Subcutaneous abdominal adipose tissue (tissue), 5 donors: ENCODE measurements around the gene CD99.

Experiments
- H3K27ac ChIP-seq: one replicate; pipeline ENCODE4 v1.7.0; 2013; ENCODE audit warnings: low read depth, mild to moderate bottlenecking, inconsistent platforms, low read length, moderate library complexity
- H3K27me3 ChIP-seq, 5 donors: one replicate each; pipeline ENCODE4 v1.7.0; 2013; ENCODE audit warnings: low read length in 5 of 5, inconsistent platforms in 1 of 5; ENCODE audit not compliant: control insufficient read depth in 5 of 5, insufficient read depth in 4 of 5
- H3K36me3 ChIP-seq, 5 donors: one replicate each; pipeline ENCODE4 v1.7.0; 2013; ENCODE audit warnings: low read length in 5 of 5; ENCODE audit not compliant: control insufficient read depth in 5 of 5, insufficient read depth in 5 of 5
- H3K4me1 ChIP-seq, 5 donors: one replicate each; pipeline ENCODE4 v1.7.0; 2013; ENCODE audit warnings: low read length in 5 of 5, mild to moderate bottlenecking in 3 of 5, moderate library complexity in 1 of 5; ENCODE audit not compliant: control insufficient read depth in 5 of 5, insufficient read depth in 5 of 5
- H3K4me3 ChIP-seq, 5 donors: one replicate each; pipeline ENCODE4 v1.7.0; 2013; ENCODE audit warnings: low read length in 5 of 5, low read depth in 1 of 5
- H3K9ac ChIP-seq, 5 donors: one replicate each; pipeline ENCODE4 v1.7.0; 2013; ENCODE audit warnings: low read length in 5 of 5, mild to moderate bottlenecking in 4 of 5, moderate library complexity in 3 of 5
- H3K9me3 ChIP-seq, 5 donors: one replicate each; pipeline ENCODE4 v1.7.0; 2013; ENCODE audit warnings: low read length in 5 of 5; ENCODE audit not compliant: control insufficient read depth in 5 of 5
- donor health status: healthy.
- donor health status: healthy.
- donor health status: healthy.
- donor health status: healthy.
- donor health status: healthy.

CD99 gene

GRCh38 chrX:2781226-2781571, 90.1 kb downstream of the CD99 start:
- Histone ChIP-seq H3K4me1 (peaks cover 2 to 6% (median 5%) of the 10 kb centered on the region in 5 donors), H3K9me3 (no peaks in the 10 kb centered on the region), H3K9ac (no peak overlapping the region), H3K27me3 (peaks cover 0 to 2% (median 0%) of the 10 kb centered on the region in 5 donors), H3K4me3 (no peak overlapping the region), H3K27ac (no peak overlapping the region), H3K36me3 (no peaks in the 10 kb centered on the region)

DNA sequence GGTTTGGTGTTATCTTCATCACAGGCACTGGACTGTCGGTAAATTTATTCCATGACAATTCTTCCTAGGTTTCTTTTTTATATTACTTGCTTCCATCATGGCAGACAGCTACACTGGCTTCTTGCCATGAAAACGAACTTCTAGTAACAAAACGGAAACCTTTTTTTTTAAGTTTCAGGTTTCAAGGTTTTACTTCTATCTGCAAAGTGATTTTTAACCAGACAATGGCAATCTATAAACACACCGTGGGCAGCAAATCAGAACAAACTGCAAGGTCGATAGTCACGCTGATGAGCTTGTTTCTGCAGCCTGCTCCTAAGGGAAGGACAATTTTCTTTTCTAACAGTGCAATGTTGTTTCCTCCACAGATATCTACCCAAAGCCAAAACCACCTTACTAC, 90.6 kb downstream of the CD99 start:
- Histone ChIP-seq H3K9me3 (no peaks in the 10 kb centered on the region), H3K4me3 (no peak overlapping the region), H3K4me1 (peaks cover 2 to 6% (median 5%) of the 10 kb centered on the region in 5 donors), H3K27me3 (peaks cover 0 to 2% (median 0%) of the 10 kb centered on the region in 5 donors), H3K9ac (no peak overlapping the region), H3K27ac (no peak overlapping the region), H3K36me3 (no peaks in the 10 kb centered on the region)

DNA sequence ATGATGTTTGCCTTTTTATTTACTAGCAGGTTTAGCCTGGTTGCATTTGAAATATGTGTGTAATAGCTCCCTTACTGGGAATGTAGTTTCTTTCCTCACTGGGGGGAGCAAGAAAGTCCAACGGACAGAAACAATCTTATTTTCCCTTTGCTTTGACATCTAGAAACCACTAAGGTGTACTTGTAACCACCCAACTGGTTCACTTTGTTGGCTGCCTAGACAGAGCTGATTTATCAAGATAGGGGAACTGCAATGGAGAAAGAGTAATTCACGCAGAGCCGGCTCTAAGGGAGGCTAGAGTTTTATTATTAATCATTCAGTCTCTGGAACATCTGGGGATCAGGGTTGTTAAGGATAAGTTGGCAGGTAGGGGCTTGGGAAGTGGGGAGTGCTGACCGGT, 91.1 kb downstream of the CD99 start:
- no peak overlapping the region for H3K4me3 ChIP-seq

DNA sequence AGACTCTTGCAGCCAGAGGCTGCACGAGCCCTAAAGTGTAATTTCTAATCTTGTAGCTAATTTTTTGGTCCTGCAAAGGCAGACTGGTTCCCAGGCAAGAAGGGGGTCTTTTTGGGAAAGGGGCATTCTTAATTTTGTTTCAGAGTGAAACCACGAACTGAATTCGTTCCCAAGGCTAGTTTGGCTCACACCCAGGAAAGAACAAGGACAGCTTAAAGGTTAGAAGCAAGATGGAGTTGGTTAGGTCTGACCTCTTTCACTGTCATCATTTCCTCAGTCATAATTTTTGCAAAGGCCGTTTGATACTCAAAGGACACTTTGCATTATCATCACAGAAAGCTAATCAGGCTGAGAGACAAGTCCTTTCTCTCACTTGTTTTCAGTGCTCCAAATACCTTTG, 91.7 kb downstream of the CD99 start:
- H3K4me3 ChIP-seq: no peak overlapping the region
- H3K9ac ChIP-seq: no peak overlapping the region
- H3K4me1 ChIP-seq: peaks cover 2 to 6% (median 5%) of the 10 kb centered on the region in 5 donors
- no peaks in the 10 kb centered on the region for H3K36me3 ChIP-seq
- no peaks in the 10 kb centered on the region for H3K9me3 ChIP-seq
- peaks cover 0 to 2% (median 0%) of the 10 kb centered on the region in 5 donors for H3K27me3 ChIP-seq
- H3K27ac ChIP-seq: no peak overlapping the region

More for the DNA sequence above, 91.1 kb downstream of the CD99 start:
- H3K36me3 ChIP-seq: no peaks in the 10 kb centered on the region
- H3K9ac ChIP-seq: no peak overlapping the region
- no peaks in the 10 kb centered on the region for H3K9me3 ChIP-seq
- H3K27ac ChIP-seq: no peak overlapping the region
- peaks cover 2 to 6% (median 5%) of the 10 kb centered on the region in 5 donors for H3K4me1 ChIP-seq
- H3K27me3 ChIP-seq: peaks cover 0 to 2% (median 0%) of the 10 kb centered on the region in 5 donors

DNA sequence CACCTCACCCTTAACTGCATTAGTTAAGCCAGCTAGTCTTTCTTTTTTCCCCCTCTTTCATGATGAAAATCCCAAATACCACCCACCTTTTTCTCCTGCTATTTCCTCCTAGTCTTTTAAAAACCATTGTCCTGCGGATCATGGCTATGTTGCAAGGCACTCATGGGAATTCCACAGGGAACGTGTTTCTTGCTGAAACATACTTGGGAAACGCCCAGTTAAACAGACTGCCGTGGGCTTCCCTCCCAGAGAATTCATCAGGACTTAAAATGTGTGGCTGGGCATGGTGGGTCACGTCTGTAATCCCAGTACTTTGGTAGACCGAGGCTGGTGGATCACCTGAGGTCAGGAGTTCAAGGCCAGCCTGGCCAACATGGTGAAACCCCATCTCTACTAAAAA, 92.9 kb downstream of the CD99 start:
- H3K9ac ChIP-seq: no peak overlapping the region
- no peak overlapping the region for H3K4me3 ChIP-seq
- H3K36me3 ChIP-seq: no peaks in the 10 kb centered on the region
- no peaks in the 10 kb centered on the region for H3K9me3 ChIP-seq
- H3K27ac ChIP-seq: no peak overlapping the region
- peaks cover 0 to 3% (median 0%) of the 10 kb centered on the region in 5 donors for H3K27me3 ChIP-seq
- peaks cover 2 to 6% (median 5%) of the 10 kb centered on the region in 5 donors for H3K4me1 ChIP-seq

DNA sequence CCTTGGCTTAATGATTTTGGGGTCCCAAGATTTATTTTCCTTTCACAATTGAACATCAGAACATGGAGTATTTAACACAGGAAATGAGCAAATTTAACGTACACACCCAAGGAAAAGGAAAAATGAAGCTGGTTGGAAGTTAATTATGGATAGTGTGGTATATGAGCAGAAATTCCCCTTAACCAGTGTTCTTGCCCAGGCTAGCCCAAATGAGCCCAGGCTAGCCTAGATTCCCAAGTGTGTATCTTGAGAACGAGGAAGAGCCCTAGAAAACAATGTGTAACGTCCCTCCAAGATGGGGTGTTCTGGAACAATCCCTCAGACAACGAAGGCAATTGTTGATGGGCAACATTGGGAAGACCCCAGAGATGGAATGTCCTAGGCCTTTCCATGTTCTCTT, 94.4 kb downstream of the CD99 start:
- Histone ChIP-seq H3K9me3 (no peaks in the 10 kb centered on the region), H3K9ac (no peak overlapping the region)

DNA sequence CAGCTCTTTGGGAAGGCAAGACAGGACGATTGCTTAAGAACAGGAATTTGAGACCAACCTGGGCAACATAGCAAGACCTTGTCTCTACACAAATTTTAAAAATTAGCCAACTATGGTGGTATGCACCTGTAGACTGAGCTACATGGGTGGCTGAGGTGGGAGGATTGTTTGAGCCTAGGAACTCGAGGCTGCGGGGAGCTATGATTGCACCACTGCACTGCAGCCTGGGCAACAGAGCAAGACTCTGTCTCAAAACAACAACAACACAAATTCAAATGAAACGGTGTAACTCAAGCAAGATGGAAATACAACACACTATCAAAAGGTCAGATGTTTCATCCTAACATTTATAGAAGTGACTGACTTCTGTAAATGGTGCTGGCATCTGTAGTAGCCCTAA, 97.9 kb downstream of the CD99 start:
- no peak overlapping the region for H3K9ac ChIP-seq
- no peaks in the 10 kb centered on the region for H3K36me3 ChIP-seq
- no peak overlapping the region for H3K4me3 ChIP-seq
- H3K4me1 ChIP-seq: peaks cover under 1 to 3% (median under 1%) of the 10 kb centered on the region in 5 donors
- no peaks in the 10 kb centered on the region for H3K9me3 ChIP-seq
- peaks cover 0 to 7% (median 6%) of the 10 kb centered on the region in 5 donors for H3K27me3 ChIP-seq
- no peak overlapping the region for H3K27ac ChIP-seq

More for the DNA sequence above, 94.4 kb downstream of the CD99 start:
- H3K4me1 ChIP-seq: peaks cover 2 to 6% (median 5%) of the 10 kb centered on the region in 5 donors
- peaks cover 0 to 3% (median 0%) of the 10 kb centered on the region in 5 donors for H3K27me3 ChIP-seq
- no peak overlapping the region for H3K27ac ChIP-seq
- no peaks in the 10 kb centered on the region for H3K36me3 ChIP-seq
- H3K4me3 ChIP-seq: no peak overlapping the region

DNA sequence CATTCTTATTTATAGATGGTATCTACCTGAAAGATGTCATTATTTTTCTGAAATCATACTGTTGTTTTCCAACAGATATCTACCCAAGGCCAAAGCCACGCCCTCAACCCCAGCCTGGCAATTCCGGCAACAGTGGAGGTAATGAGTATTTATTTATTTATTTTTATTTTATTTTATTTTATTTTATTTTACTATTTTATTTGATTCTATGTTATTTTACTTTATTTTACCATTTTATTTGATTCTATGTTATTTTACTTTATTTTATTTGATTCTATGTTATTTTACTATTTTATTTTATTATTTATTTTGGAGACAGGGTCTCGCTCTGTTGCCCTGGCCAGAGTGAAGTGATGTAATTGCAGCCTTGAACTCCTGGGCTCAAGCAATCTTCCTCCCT, 98.5 kb downstream of the CD99 start:
- H3K9me3 ChIP-seq: no peaks in the 10 kb centered on the region
- H3K36me3 ChIP-seq: no peaks in the 10 kb centered on the region
- peaks cover 0 to 9% (median 6%) of the 10 kb centered on the region in 5 donors for H3K27me3 ChIP-seq
- no peak overlapping the region for H3K9ac ChIP-seq
- H3K4me3 ChIP-seq: no peak overlapping the region
- H3K27ac ChIP-seq: no peak overlapping the region
- H3K4me1 ChIP-seq: no peaks in the 10 kb centered on the region
